Body of pancreas (tissue), 4 donors: ENCODE measurements around the gene MID1. TPM values are rescaled to one million over a fixed set of nuclear protein-coding genes. Genes with fewer than 3 reads are reported as not detected.
"Not testable (repeated sequence)": the region's sequence is repeated elsewhere in the genome, so short reads cannot be mapped to it uniquely, and the experiment has no call there.

ENCODE experiments used
- ATAC-seq: fragments of 150-250 bp; one replicate; pipeline ENCODE4 v1.9.1; 2016
- DNase-seq, 4 donors: peaks; one replicate each; pipeline ENCODE4 v3.0.0-alpha.2; 2019
- H3K27ac ChIP-seq, 4 donors: fragments of 200-600 bp; sonication (generic); 1 replicate in 3 of 4; 2 replicates in 1 of 4; pipeline versions ENCODE4 v1.5.1 to v1.6.1; 2016 to 2019; ENCODE audit warnings: mild to moderate bottlenecking in 1 of 4, mixed read lengths in 1 of 4, moderate library complexity in 1 of 4
- H3K27me3 ChIP-seq, 2 donors: fragments of 200-600 bp; sonication (generic); one replicate each; pipeline ENCODE4 v1.6.0; 2016; ENCODE audit warnings: mild to moderate bottlenecking in 1 of 2
- H3K36me3 ChIP-seq, 2 donors: fragments of 200-600 bp; sonication (generic); replicated peaks in 1 of 2; 2 replicates each; pipeline ENCODE4 v1.5.1; 2016; ENCODE audit warnings: low read depth in 2 of 2; ENCODE audit not compliant: insufficient read depth in 1 of 2
- H3K4me1 ChIP-seq: fragments of 200-600 bp; sonication (generic); one replicate; pipeline ENCODE4 v1.6.0; 2016
- H3K4me3 ChIP-seq, 2 donors: fragments of 200-600 bp; sonication (generic); 1 replicate in 1 of 2; 2 replicates in 1 of 2; pipeline ENCODE4 v1.5.1; 2016 to 2019
- H3K9me3 ChIP-seq, 3 donors: fragments of 200-600 bp; sonication (generic); 1 replicate in 2 of 3; 2 replicates in 1 of 3; pipeline ENCODE4 v1.5.1; 2016
- POLR2A ChIP-seq, 3 donors: fragments of 450-650 bp; IDR thresholded peaks; one replicate each; pipeline ENCODE4 v1.6.1; 2016; ENCODE audit warnings: antibody characterized with exemption in 3 of 3, mild to moderate bottlenecking in 2 of 3
- WGBS, 2 donors: methylation state at CpG; one replicate each; pipeline ENCODE4 v1.1.5; 2017; 5-methylcytosine and 5-hydroxymethylcytosine counted together
- intact Hi-C: fragments of 100-400 bp; cut with DNase I; formaldehyde crosslinking; loops from one replicate; pipeline ENCODE4 v1.15.1; 2023
- total RNA-seq, 2 donors: library from RNA; depleted of rRNA; stranded (reverse); fragments of >200 nt; gene quantifications; one replicate each; pipeline ENCODE4 v1.1.0, GENCODE V29; 2016
- TF ChIP-seq, protein P1 (sequence below), 7 experiments: fragments of 450-650 bp in 4 of 7; fragments of 200-600 bp in 3 of 7; sonication (generic) in 3 of 7; IDR thresholded peaks; one replicate each; pipeline ENCODE4 v1.5.1; 2016 to 2019; ENCODE audit warnings: antibody characterized with exemption in 7 of 7

The MID1 gene
- total RNA-seq, 2 donors from 2014 or later = 4.9 to 7.3 TPM

DNA sequence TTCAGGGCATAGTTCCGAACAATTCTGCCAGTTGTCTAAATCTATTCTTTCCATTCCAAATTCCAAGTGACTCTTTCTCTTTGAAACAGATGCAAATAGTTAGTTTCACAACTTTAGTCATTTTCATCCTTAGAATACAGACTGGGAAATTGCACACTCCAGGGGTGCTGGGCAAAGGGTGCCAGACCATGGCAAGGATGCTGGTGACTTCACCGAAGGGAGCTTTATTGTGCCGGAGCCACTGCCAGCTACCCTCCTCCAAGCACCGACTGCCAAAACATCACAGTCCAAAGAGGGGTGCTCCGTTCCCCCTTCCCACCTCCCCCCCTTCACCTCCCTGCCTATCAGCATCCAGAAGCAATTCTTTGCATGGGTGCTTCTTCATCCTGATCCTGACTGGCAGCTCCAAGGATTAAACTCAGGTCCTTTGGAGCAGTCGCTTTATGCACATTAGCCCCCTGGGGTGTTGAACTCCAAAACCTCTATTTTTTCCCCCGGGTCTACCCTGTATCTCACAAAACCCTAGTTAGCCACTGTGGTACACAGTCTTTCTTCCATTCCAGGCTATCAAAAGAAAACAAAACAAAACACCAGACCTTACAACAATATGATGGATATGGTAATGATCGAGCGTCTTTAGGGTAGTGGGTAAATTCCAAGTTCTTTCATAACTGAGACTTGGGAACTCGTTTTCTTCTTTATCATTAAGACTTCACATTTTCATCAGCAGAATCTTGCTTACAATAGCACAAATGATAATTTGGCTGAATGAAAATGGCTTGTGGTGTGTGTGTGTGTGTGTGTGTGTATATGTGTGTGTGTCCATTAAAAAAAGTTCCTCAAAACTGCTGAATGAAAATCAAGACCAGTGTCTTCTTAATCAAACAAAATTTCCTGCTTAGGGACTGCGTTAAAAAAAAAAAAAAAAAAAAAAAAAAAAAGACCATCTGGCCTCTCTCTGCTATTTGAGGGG is 28.7 kb downstream of the MID1 start:
- Histone ChIP-seq H3K4me3 (no peak overlapping the region), H3K27me3 (no peaks in the 10 kb centered on the region), H3K4me1 (no peaks in the 10 kb centered on the region), H3K9me3 (no peaks in the 10 kb centered on the region), H3K36me3 (no peaks in the 10 kb centered on the region), H3K27ac (no peak overlapping the region)
- 81 to 87% methylated on average over 8 to 11 of the region's 11 CpGs for WGBS, 2 donors
- intact Hi-C loops = no loop called here
- DNase-seq (no peak), ATAC-seq (no peak)
- TF ChIP-seq, protein P1, sequence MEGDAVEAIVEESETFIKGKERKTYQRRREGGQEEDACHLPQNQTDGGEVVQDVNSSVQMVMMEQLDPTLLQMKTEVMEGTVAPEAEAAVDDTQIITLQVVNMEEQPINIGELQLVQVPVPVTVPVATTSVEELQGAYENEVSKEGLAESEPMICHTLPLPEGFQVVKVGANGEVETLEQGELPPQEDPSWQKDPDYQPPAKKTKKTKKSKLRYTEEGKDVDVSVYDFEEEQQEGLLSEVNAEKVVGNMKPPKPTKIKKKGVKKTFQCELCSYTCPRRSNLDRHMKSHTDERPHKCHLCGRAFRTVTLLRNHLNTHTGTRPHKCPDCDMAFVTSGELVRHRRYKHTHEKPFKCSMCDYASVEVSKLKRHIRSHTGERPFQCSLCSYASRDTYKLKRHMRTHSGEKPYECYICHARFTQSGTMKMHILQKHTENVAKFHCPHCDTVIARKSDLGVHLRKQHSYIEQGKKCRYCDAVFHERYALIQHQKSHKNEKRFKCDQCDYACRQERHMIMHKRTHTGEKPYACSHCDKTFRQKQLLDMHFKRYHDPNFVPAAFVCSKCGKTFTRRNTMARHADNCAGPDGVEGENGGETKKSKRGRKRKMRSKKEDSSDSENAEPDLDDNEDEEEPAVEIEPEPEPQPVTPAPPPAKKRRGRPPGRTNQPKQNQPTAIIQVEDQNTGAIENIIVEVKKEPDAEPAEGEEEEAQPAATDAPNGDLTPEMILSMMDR (IDR thresholded peaks at IDR 0.05) = no peak
- TF ChIP-seq POLR2A (IDR thresholded peaks at IDR 0.05) = no peak

DNA sequence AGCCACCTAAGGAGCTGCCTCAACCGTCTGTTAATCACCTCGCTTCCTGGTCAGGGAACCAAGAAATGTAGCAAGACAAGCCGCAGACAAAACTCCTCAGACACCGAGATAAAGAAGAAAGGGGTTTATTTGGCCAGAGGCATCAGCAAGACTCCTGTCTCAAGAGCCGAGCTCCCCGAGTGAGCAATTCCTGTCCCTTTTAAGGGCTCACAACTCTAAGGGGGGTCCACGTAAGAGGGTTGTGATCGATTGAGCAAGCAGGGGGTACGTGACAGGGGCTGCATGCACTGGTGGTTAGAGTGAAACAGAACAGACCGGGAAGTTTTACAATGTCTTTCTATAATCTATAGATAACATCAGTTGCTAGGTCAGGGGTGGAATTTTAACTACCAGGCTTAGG is 30.6 kb downstream of the MID1 start:
- H3K9me3 ChIP-seq, H3K27ac ChIP-seq, DNase-seq, H3K4me1 ChIP-seq, H3K4me3 ChIP-seq, ATAC-seq, intact Hi-C loops, H3K36me3 ChIP-seq, H3K27me3 ChIP-seq: not testable (repeated sequence)
- WGBS, 2 donors = 82 to 89% methylated on average over 6 to 10 of the region's 10 CpGs

DNA sequence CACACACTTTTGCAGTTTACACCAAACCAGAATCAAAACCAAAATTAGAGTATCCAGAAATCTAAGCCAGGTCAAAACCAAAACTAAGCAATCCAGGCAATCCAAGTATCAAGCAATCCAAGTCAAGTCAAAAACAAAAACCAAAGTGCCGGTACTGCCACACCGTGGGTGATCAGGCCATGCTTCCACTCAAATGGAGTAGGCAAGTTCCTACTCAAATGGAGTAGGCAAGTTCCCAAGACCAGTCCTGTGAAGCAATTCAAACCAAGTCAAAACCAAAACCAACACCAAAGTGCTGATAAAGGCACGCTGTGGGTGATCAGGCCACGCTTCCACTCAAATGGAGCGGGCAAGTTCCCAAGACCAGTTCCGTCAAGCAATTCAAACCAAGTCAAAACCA is 31.3 kb downstream of the MID1 start:
- no peak for ATAC-seq
- Histone ChIP-seq H3K36me3 (no peaks in the 10 kb centered on the region), H3K9me3 (no peaks in the 10 kb centered on the region), H3K27me3 (no peaks in the 10 kb centered on the region), H3K4me1 (no peaks in the 10 kb centered on the region), H3K27ac (no peak overlapping the region), H3K4me3 (no peak overlapping the region)
- intact Hi-C loops = no loop called here
- TF ChIP-seq, protein P1 (IDR thresholded peaks at IDR 0.05) = no peak
- no peak for TF ChIP-seq POLR2A (IDR thresholded peaks at IDR 0.05)
- no peak for DNase-seq
- WGBS, 2 donors = 94 to 100% methylated on average over 6 of the region's 6 CpGs

DNA sequence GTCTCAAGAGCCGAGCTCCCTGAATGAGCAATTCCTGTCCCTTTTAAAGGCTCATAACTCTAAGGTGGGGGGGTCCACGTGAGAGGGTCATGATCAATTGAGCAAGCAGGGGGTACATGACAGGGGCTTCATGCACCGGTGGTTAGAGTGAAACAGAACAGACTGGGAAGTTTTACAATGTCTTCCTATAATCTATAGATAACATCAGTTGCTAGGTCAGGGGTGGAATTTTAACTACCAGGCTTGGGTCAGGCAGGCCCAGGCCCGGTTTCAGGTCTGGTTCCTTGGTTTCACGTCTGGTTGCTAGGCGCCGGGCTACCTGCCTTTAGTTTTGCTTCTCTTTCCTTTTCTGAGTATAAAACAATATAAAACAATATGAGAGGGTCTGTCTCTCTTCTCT is 35.5 kb downstream of the MID1 start:
- H3K27ac ChIP-seq, ATAC-seq, H3K4me1 ChIP-seq, H3K36me3 ChIP-seq, DNase-seq, intact Hi-C loops, H3K4me3 ChIP-seq, H3K9me3 ChIP-seq, H3K27me3 ChIP-seq: not testable (repeated sequence)
- 92 to 93% methylated on average over 6 to 7 of the region's 7 CpGs for WGBS, 2 donors

DNA sequence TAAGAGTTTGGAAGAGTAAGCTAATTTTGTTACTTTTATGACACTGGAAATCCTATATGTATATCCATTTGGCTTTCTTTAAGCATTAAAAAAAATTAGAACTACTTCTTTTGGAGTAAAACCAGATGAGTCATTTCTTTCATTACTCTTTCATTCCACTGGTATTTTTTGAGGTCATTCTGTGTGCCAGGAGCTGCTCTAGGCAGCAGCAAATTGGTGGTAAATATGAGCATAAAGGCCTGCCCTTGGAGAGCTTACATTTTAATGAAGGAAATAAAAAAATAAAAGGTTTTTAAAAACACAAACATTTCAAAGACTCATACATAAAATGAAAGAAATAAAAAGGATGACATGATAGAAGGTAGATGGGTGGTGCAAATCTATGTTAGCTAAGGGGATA is 37.4 kb downstream of the MID1 start:
- H3K36me3 ChIP-seq = no peaks in the 10 kb centered on the region
- no peaks in the 10 kb centered on the region for H3K4me1 ChIP-seq
- H3K4me3 ChIP-seq = no peak overlapping the region
- no peaks in the 10 kb centered on the region for H3K27me3 ChIP-seq
- no peak for ATAC-seq
- TF ChIP-seq POLR2A (IDR thresholded peaks at IDR 0.05) = no peak
- TF ChIP-seq, protein P1 (IDR thresholded peaks at IDR 0.05) = no peak
- DNase-seq = no peak
- H3K27ac ChIP-seq = no peak overlapping the region
- intact Hi-C loops = no loop called here
- H3K9me3 ChIP-seq = no peaks in the 10 kb centered on the region
